Body of pancreas (tissue), 4 donors: ENCODE results near the gene SPATA25. TPM values are rescaled to one million over a fixed set of nuclear protein-coding genes. Genes with fewer than 3 reads are reported as not detected.
"Not testable (repeated sequence)": the region's sequence is repeated elsewhere in the genome, so short reads cannot be mapped to it uniquely, and the experiment has no call there.

Source experiments
- ATAC-seq: fragments of 150-250 bp; one replicate; pipeline ENCODE4 v1.9.1; 2016
- DNase-seq, 4 donors: peaks; one replicate each; pipeline ENCODE4 v3.0.0-alpha.2; 2019
- H3K27ac ChIP-seq, 4 donors: fragments of 200-600 bp; sonication (generic); 1 replicate in 3 of 4; 2 replicates in 1 of 4; pipeline versions ENCODE4 v1.5.1 to v1.6.1; 2016 to 2019; ENCODE audit warnings: mild to moderate bottlenecking in 1 of 4, mixed read lengths in 1 of 4, moderate library complexity in 1 of 4
- H3K27me3 ChIP-seq, 2 donors: fragments of 200-600 bp; sonication (generic); one replicate each; pipeline ENCODE4 v1.6.0; 2016; ENCODE audit warnings: mild to moderate bottlenecking in 1 of 2
- H3K36me3 ChIP-seq, 2 donors: fragments of 200-600 bp; sonication (generic); replicated peaks in 1 of 2; 2 replicates each; pipeline ENCODE4 v1.5.1; 2016; ENCODE audit warnings: low read depth in 2 of 2; ENCODE audit not compliant: insufficient read depth in 1 of 2
- H3K4me1 ChIP-seq: fragments of 200-600 bp; sonication (generic); one replicate; pipeline ENCODE4 v1.6.0; 2016
- H3K4me3 ChIP-seq, 2 donors: fragments of 200-600 bp; sonication (generic); 1 replicate in 1 of 2; 2 replicates in 1 of 2; pipeline ENCODE4 v1.5.1; 2016 to 2019
- H3K9me3 ChIP-seq, 3 donors: fragments of 200-600 bp; sonication (generic); 1 replicate in 2 of 3; 2 replicates in 1 of 3; pipeline ENCODE4 v1.5.1; 2016
- POLR2A ChIP-seq, 3 donors: fragments of 450-650 bp; IDR thresholded peaks; one replicate each; pipeline ENCODE4 v1.6.1; 2016; ENCODE audit warnings: antibody characterized with exemption in 3 of 3, mild to moderate bottlenecking in 2 of 3
- WGBS, 2 donors: methylation state at CpG; one replicate each; pipeline ENCODE4 v1.1.5; 2017; 5-methylcytosine and 5-hydroxymethylcytosine counted together
- intact Hi-C: fragments of 100-400 bp; cut with DNase I; formaldehyde crosslinking; loops from one replicate; pipeline ENCODE4 v1.15.1; 2023
- total RNA-seq, 2 donors: library from RNA; depleted of rRNA; stranded (reverse); fragments of >200 nt; gene quantifications; one replicate each; pipeline ENCODE4 v1.1.0, GENCODE V29; 2016
- TF ChIP-seq, protein P1 (sequence below), 7 experiments: fragments of 450-650 bp in 4 of 7; fragments of 200-600 bp in 3 of 7; sonication (generic) in 3 of 7; IDR thresholded peaks; one replicate each; pipeline ENCODE4 v1.5.1; 2016 to 2019; ENCODE audit warnings: antibody characterized with exemption in 7 of 7

The SPATA25 gene
- total RNA-seq, 2 donors from 2014 or later = 1.3 to 2.6 TPM

DNA sequence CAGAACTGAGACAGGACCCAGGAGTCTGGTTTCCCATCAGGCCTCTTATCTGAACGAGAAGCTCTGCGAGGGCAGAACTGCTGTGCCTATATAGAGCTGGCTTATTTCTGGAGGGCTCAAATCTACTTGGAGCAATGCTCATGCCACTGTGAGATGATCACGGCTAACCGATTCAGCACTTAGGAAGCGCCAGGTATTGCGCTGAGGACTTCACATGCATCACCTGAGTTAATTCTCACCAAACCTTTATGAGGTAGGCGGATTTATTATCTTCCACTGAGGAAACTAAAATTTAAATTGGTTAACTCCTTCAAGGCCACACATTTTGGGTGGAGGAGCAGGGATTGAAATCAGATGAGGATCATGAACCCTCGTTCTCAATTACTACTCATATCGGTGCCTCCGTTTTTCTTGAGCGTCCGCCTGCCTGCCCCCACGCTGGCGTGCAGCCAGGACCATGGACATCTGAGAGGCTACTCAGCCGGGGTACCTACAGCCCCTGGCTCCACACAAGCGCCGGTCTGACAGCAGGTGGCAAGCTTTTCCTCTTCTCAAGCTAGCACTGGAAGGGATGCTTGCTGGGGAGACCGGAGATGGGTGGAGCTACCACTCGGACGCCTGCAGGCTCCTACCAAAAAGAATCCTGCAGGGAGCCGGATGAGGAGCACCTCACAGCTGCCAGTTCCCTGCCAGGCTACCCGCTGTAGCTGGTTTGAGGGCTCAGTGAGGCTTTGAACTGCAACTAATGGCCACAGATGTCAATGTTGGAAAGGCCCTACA, 46.0 kb upstream of the SPATA25 start:
- 8 to 13% methylated on average over 10 to 22 of the region's 22 CpGs for WGBS, 2 donors
- no peaks in the 10 kb centered on the region for H3K9me3 ChIP-seq

DNA sequence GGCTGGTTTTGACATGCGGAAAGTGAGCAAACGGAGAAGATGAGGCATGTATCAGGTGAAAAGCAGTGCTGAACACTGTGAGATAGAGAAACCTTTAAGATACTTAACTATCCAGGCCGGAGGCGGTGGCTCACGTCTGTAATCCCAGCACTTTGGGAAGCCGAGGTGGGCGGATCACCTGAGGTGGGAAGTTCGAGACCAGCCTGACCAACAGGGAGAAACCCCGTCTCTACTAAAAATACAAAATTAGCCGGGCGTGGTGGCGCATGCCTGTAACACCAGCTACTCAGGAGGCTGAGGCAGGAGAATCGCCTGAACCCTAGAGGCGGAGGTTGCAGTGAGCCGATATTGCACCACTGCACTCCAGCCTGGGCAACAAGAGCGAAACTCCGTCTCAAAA, 44.3 kb upstream of the SPATA25 start:
- H3K9me3 ChIP-seq, DNase-seq, H3K27ac ChIP-seq, H3K27me3 ChIP-seq, H3K36me3 ChIP-seq, intact Hi-C loops, H3K4me3 ChIP-seq, ATAC-seq: not testable (repeated sequence)
- peaks cover 13% of the 10 kb centered on the region for H3K4me1 ChIP-seq
- WGBS, 2 donors = 90 to 91% methylated on average over 17 of the region's 17 CpGs

More for the DNA sequence above, 46.0 kb upstream of the SPATA25 start:
- Histone ChIP-seq H3K4me3 (peak overlapping the region; percentile 89 to 94), H3K36me3 (peaks cover 2 to 8% of the 10 kb centered on the region in 2 donors), H3K27ac (peak overlapping the region; percentile 99 to 100 (median 99)), H3K4me1 (peaks cover 13% of the 10 kb centered on the region), H3K27me3 (no peaks in the 10 kb centered on the region)
- TF ChIP-seq, protein P1, sequence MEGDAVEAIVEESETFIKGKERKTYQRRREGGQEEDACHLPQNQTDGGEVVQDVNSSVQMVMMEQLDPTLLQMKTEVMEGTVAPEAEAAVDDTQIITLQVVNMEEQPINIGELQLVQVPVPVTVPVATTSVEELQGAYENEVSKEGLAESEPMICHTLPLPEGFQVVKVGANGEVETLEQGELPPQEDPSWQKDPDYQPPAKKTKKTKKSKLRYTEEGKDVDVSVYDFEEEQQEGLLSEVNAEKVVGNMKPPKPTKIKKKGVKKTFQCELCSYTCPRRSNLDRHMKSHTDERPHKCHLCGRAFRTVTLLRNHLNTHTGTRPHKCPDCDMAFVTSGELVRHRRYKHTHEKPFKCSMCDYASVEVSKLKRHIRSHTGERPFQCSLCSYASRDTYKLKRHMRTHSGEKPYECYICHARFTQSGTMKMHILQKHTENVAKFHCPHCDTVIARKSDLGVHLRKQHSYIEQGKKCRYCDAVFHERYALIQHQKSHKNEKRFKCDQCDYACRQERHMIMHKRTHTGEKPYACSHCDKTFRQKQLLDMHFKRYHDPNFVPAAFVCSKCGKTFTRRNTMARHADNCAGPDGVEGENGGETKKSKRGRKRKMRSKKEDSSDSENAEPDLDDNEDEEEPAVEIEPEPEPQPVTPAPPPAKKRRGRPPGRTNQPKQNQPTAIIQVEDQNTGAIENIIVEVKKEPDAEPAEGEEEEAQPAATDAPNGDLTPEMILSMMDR (IDR thresholded peaks at IDR 0.05) = peak in 5 of 7 experiments; percentile 5 to 47 (median 45)
- TF ChIP-seq POLR2A (IDR thresholded peaks at IDR 0.05) = peak in 1 of 3 donors; percentile 1
- intact Hi-C loops = no loop called here
- DNase-seq (peak; percentile 65 to 84 (median 78)), ATAC-seq (peak; percentile 8)

DNA sequence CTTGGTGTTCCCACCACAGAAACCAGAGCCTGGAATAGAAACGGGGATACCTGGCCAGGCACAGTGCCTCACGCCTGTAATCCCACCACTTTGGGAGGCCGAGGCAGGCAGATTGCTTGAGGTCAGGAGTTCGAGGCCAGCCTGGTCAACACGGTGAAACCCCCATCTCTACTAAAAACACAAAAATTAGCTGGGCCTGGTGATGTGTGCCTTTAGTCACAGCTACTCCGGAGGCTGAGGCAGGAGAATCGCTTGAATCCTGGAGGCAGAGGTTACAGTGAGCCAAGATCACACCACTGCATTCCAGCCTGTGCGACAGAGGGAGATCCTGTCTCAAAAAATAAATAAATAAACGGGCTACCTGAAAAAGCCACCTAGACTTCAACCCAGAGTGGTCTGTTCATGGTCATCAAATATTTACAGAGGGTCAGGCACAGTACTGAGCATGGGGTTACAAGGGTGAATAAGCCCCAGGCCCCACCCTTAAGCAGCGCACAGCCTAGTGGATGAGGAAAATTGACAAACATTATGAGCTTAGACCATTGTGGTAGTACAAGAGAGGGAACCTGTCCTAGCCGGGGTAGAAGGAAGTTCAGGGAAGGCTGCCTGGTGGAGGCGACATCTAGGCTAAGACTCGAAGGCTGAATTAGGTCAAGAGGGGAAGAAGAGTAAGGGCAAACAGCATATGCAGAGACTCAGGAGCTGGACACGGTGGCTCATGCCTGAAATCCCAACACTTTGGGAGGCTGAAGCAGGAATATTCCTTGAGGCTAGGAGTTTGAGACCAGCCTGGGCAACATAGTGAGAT, 39.9 kb upstream of the SPATA25 start:
- Histone ChIP-seq H3K36me3 (no peaks in the 10 kb centered on the region), H3K27ac (no peak overlapping the region), H3K27me3 (no peaks in the 10 kb centered on the region), H3K4me3 (no peak overlapping the region), H3K4me1 (no peaks in the 10 kb centered on the region), H3K9me3 (no peaks in the 10 kb centered on the region)
- 59 to 73% methylated on average over 14 of the region's 14 CpGs for whole genome bisulfite sequencing, 2 donors
- intact Hi-C loops = no loop called here
- DNase-seq = no peak
- ATAC-seq = no peak
- TF ChIP-seq, protein P1 (IDR thresholded peaks at IDR 0.05) = no peak
- no peak for TF ChIP-seq POLR2A (IDR thresholded peaks at IDR 0.05)

DNA sequence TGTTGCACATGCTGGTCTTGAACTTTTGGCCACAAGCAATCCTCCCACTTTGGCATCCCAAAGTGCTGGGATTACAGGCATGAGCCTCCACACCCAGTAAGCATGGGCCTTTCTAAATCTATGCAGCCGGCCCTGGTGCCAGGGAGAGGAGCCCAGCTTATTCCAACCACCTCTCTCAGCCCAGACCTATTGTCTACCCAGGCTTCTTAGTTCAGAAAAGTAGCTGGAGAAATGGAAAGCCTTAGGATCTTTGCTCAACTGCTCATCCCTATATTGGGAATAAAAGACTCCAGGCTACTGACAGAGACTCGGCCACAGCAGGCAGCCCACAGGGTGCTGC, 39.3 kb upstream of the SPATA25 start:
- 50 to 85% methylated on average over 2 of the region's 2 CpGs for WGBS, 2 donors
- intact Hi-C loops = no loop called here
- H3K27ac ChIP-seq = no peak overlapping the region

More for the DNA sequence above, 39.3 kb upstream of the SPATA25 start:
- H3K4me3 ChIP-seq = no peak overlapping the region
- H3K27me3 ChIP-seq = no peaks in the 10 kb centered on the region
- no peaks in the 10 kb centered on the region for H3K36me3 ChIP-seq
- DNase-seq (no peak), ATAC-seq (no peak)
- TF ChIP-seq, protein P1 (IDR thresholded peaks at IDR 0.05) = no peak
- TF ChIP-seq POLR2A (IDR thresholded peaks at IDR 0.05) = no peak
- no peaks in the 10 kb centered on the region for H3K9me3 ChIP-seq
- no peaks in the 10 kb centered on the region for H3K4me1 ChIP-seq
